ENCODE measurements around the gene TMEM181.

DNA sequence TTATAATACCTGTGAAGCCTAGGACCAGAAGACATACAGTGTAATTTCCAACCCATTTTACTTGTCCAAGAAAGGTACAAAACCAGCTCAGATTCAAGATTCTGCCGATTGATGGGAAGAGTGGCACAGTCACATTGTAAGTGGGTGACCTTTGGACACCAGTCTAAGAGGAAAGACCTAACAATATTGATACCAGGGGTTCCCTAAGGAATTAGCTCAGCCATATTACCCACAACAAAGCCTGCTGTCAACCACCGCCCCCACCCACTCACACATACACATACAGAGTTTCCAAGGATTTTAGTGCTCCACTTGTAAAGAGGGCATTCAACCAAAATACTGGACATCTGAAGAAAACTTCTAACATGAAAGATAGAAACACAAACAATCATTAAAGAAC, 27.9 kb upstream of the TMEM181 start:
- TF ChIP-seq, protein P1, sequence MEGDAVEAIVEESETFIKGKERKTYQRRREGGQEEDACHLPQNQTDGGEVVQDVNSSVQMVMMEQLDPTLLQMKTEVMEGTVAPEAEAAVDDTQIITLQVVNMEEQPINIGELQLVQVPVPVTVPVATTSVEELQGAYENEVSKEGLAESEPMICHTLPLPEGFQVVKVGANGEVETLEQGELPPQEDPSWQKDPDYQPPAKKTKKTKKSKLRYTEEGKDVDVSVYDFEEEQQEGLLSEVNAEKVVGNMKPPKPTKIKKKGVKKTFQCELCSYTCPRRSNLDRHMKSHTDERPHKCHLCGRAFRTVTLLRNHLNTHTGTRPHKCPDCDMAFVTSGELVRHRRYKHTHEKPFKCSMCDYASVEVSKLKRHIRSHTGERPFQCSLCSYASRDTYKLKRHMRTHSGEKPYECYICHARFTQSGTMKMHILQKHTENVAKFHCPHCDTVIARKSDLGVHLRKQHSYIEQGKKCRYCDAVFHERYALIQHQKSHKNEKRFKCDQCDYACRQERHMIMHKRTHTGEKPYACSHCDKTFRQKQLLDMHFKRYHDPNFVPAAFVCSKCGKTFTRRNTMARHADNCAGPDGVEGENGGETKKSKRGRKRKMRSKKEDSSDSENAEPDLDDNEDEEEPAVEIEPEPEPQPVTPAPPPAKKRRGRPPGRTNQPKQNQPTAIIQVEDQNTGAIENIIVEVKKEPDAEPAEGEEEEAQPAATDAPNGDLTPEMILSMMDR (conservative IDR thresholded peaks at IDR 0.05 in 1 of 2, IDR thresholded peaks at IDR 0.05 in 1 of 2; ENCODE audit: extremely low read depth in 1 of 2, insufficient read depth in 1 of 2, low read depth in 1 of 2, low read length in 2 of 2): no peak
- no peak for TF ChIP-seq EZH2 (IDR thresholded peaks at IDR 0.05; ENCODE audit: borderline replicate concordance, low read length)

Data from mammary epithelial cell (primary cell).